Psoas muscle (tissue), 8 donors: ENCODE measurements around the gene GPR135. TPM values are rescaled to one million over a fixed set of nuclear protein-coding genes. Genes with fewer than 3 reads are reported as not detected.

Experiments used
- ATAC-seq, 4 donors: fragments of 200-7000 bp; cut with Tn5 transposase; one replicate each; pipeline ENCODE4 v1.9.1; 2020; ENCODE audit warnings: moderate library complexity in 3 of 4, mild to moderate bottlenecking in 2 of 4
- DNase-seq, 2 donors: peaks; one replicate each; pipeline ENCODE4 v3.0.0-alpha.2; 2020
- H3K27ac ChIP-seq: fragments of 200-600 bp; one replicate; pipeline ENCODE4 v1.8.0; 2022
- H3K27me3 ChIP-seq, 3 donors: fragments of 200-600 bp in 1 of 3; one replicate each; pipeline versions ENCODE4 v1.6.1 to v1.8.0; 2013 to 2022; ENCODE audit warnings: low read length in 2 of 3, mild to moderate bottlenecking in 2 of 3, moderate library complexity in 1 of 3; ENCODE audit not compliant: insufficient read depth in 3 of 3
- H3K36me3 ChIP-seq, 2 donors: fragments of 200-600 bp in 1 of 2; one replicate each; pipeline versions ENCODE4 v1.6.1 to v1.8.0; 2013 to 2022; ENCODE audit warnings: low read depth in 1 of 2, mild to moderate bottlenecking in 1 of 2, moderate library complexity in 1 of 2; ENCODE audit not compliant: insufficient read depth in 1 of 2
- H3K4me1 ChIP-seq: fragments of 200-600 bp; one replicate; pipeline ENCODE4 v1.8.0; 2022
- H3K4me3 ChIP-seq: fragments of 200-600 bp; one replicate; pipeline ENCODE4 v1.8.0; 2022; ENCODE audit warnings: mild to moderate bottlenecking
- H3K9me3 ChIP-seq: fragments of 200-600 bp; one replicate; pipeline ENCODE4 v1.8.0; 2022
- WGBS, 3 donors: extraction: QIAGEN DNeasy Blood & Tissue Kit; methylation state at CpG; one replicate each; pipeline versions ENCODE4 v1.1.6 to v1.1.7; 2013; 5-methylcytosine and 5-hydroxymethylcytosine counted together
- intact Hi-C, 2 donors: fragments of 100-400 bp; cut with DNase I; formaldehyde crosslinking; loops; one replicate each; pipeline versions ENCODE4 v1.11.0 to v1.14.2; 2022
- polyA plus RNA-seq, 3 donors: library from polyadenylated mRNA; stranded (reverse); fragments of 200-250 nt; gene quantifications; one replicate each; pipeline ENCODE4 v1.2.3, GENCODE V29; 2013
- total RNA-seq, 4 donors: library from RNA; stranded (reverse); fragmentation: NEBNext Ultra II Directional in 2 of 4; extraction: Animal tissue kit (Norgen Biotek cat#: 25700) in 2 of 4; gene quantifications; one replicate each; pipeline versions ENCODE4 v1.2.1 to v1.2.4, GENCODE V29; 2021 to 2023
- TF ChIP-seq, protein P1 (sequence below): fragments of 200-600 bp; IDR thresholded peaks from one replicate; pipeline ENCODE4 v1.8.0; 2022; ENCODE audit warnings: antibody characterized with exemption
- donor health status: healthy with polysubstance abuse.
- donor health status: DM: no; HTN: no; CAD: no; lungs with moderate emphysema.
- donor health status: Bipolar disorder and iron deficiency.
- donor health status: healthy.
- donor health status: DM: yes; HTN: yes; CAD: no.
- donor health status: DM: no; HTN: no; CAD: no.
- donor health status: DM: no; HTN: no; CAD: no.
- donor health status: DM: yes; HTN: yes; CAD: no.

Gene GPR135
- total and polyA plus RNA-seq, 7 donors = 0.84 to 2.7 (median 1.7) TPM

DNA sequence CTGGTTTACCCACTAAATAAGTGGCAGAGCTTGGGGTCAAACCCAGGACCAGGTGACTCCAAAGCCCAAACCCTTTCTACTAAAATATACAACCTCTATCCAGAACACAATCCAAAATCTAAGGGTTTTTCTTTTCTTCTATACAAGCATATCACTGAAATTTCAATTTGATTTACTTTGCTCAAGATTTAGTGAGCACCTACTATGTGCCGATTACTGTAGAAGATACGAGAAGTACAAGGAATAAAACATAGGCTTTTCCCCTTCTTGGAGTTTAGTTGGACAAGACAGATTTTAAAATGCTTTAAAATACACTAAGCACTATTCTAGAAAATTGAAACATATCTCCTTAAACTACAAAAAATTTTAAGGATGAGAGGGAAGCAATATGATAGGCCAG lies 16.2 kb upstream of the GPR135 start:
- DNase-seq (no peak), ATAC-seq (no peak)
- TF ChIP-seq, protein P1, sequence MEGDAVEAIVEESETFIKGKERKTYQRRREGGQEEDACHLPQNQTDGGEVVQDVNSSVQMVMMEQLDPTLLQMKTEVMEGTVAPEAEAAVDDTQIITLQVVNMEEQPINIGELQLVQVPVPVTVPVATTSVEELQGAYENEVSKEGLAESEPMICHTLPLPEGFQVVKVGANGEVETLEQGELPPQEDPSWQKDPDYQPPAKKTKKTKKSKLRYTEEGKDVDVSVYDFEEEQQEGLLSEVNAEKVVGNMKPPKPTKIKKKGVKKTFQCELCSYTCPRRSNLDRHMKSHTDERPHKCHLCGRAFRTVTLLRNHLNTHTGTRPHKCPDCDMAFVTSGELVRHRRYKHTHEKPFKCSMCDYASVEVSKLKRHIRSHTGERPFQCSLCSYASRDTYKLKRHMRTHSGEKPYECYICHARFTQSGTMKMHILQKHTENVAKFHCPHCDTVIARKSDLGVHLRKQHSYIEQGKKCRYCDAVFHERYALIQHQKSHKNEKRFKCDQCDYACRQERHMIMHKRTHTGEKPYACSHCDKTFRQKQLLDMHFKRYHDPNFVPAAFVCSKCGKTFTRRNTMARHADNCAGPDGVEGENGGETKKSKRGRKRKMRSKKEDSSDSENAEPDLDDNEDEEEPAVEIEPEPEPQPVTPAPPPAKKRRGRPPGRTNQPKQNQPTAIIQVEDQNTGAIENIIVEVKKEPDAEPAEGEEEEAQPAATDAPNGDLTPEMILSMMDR = no peak
- no peaks in the 10 kb centered on the region for H3K27me3 ChIP-seq
- WGBS, 3 donors = 96 to 100% (median 96%) methylated on average over 2 of the region's 2 CpGs
- H3K4me3 ChIP-seq = peak overlapping the region; percentile 93
- H3K9me3 ChIP-seq = no peaks in the 10 kb centered on the region
- peaks cover 3 to 28% of the 10 kb centered on the region in 2 donors for H3K36me3 ChIP-seq
- H3K4me1 ChIP-seq = peaks cover 49% of the 10 kb centered on the region
- H3K27ac ChIP-seq = peak overlapping the region; percentile 92
- intact Hi-C loops = no loop called here

DNA sequence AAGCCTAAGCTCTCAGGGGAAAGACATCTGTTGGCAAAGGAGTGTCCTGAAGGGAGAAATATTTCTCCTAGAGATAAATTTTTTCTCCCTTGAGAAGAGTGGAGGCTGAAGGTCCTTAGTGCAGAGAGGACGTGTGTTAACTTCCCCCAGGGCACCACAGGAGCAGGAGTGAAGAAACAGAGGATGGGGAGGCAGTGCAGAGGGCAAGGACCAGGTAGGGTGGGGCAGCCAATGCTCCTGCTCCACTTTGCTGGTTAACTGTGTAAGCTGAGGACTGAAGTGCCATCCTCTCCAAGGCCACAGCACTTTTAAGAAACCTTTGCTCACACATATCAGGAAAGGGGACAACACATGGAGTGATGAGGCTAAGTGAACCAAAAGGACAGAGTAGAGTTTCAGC lies 15.0 kb upstream of the GPR135 start:
- H3K27ac ChIP-seq = no peak overlapping the region
- H3K36me3 ChIP-seq = peaks cover 8 to 40% of the 10 kb centered on the region in 2 donors
- no peak overlapping the region for H3K4me3 ChIP-seq
- ATAC-seq (no peak), DNase-seq (no peak)
- no peaks in the 10 kb centered on the region for H3K9me3 ChIP-seq
- 38 to 67% (median 57%) methylated on average over 1 of the region's 1 CpG for WGBS, 3 donors
- TF ChIP-seq, protein P1 = no peak
- H3K4me1 ChIP-seq = peaks cover 37% of the 10 kb centered on the region
- no peaks in the 10 kb centered on the region for H3K27me3 ChIP-seq
- intact Hi-C loops = no loop called here

DNA sequence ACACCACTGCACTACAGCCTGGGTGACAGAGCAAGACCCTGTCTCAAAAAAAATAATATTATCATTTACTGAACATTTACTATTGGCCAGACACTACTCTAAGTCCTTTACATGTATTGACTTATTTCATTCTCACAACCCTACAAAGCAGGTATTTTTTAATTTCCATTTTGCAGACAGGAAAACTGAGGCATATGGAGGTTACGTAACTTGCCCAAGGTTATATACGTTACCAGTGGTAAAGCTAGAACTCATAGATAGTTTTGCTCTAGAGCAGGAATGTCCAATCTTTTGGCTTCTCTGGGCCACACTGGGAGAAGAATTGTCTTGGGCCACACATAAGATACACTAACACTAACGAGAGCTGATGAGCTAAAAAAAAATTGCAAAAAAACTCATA lies 13.4 kb upstream of the GPR135 start:
- 91 to 94% (median 92%) methylated on average over 3 of the region's 3 CpGs for WGBS, 3 donors

DNA sequence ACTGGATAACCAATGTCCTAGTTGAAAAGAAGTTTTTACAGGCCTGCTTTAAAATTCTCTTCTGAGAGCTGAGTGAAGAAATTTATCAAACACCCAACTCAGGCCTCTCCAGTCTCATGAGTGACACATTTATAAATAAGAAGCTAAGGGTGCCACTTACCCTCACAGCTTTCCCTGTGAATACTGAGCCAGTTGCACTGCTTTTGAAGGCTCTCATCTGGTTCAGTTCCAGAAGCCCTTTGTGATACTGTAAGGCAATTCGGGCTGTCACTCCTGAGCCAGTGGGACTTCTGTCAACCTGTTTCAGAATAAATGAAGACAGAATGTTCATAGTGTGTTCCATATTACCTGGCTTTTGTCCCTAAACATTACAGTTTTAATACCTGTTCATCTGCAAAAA lies 10.5 kb upstream of the GPR135 start:
- H3K4me1 ChIP-seq = peaks cover 12% of the 10 kb centered on the region
- ATAC-seq = no peak
- H3K9me3 ChIP-seq = no peaks in the 10 kb centered on the region
- H3K36me3 ChIP-seq = peaks cover 11 to 85% of the 10 kb centered on the region in 2 donors
- WGBS, 3 donors = 83 to 100% (median 93%) methylated on average over 1 of the region's 1 CpG
- no peak overlapping the region for H3K27ac ChIP-seq
- TF ChIP-seq, protein P1 = no peak
- DNase-seq = no peak
- no peaks in the 10 kb centered on the region for H3K27me3 ChIP-seq
- intact Hi-C loops = no loop called here
- H3K4me3 ChIP-seq = no peak overlapping the region

More for the DNA sequence above, 13.4 kb upstream of the GPR135 start:
- Histone ChIP-seq H3K27ac (no peak overlapping the region), H3K9me3 (no peaks in the 10 kb centered on the region), H3K27me3 (no peaks in the 10 kb centered on the region), H3K4me1 (peaks cover 36% of the 10 kb centered on the region), H3K36me3 (peaks cover 10 to 57% of the 10 kb centered on the region in 2 donors), H3K4me3 (no peak overlapping the region)
- TF ChIP-seq, protein P1 = no peak
- ATAC-seq (no peak), DNase-seq (no peak)
- intact Hi-C loops = no loop called here

DNA sequence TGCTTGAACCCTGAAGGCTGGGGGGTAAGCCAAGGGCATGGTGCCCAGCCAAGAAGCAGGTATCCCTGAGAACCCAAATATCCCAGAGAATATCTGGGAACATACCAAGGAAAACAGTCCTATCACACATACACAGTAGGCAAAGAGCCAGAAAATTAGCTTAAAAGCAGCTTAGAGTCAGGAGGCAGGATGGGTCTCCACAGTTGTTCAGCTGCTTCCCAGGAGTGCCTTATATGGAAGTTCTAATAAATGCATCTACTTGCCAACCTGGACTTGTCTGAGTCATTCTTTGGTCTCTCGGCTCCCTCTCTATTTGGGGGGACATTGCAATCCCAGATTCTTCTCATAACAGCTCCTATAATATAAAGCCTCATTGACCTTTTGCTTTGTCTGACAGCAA lies 9.0 kb upstream of the GPR135 start:
- H3K4me3 ChIP-seq = no peak overlapping the region
- no peak overlapping the region for H3K27ac ChIP-seq
- no peaks in the 10 kb centered on the region for H3K27me3 ChIP-seq
- H3K9me3 ChIP-seq = no peaks in the 10 kb centered on the region
- DNase-seq (no peak), ATAC-seq (no peak)
- intact Hi-C loops = no loop called here
- WGBS, 3 donors = 6 to 25% (median 10%) methylated on average over 1 of the region's 1 CpG
- peaks cover 11 to 99% of the 10 kb centered on the region in 2 donors for H3K36me3 ChIP-seq
- TF ChIP-seq, protein P1 = no peak
- H3K4me1 ChIP-seq = peaks cover 4% of the 10 kb centered on the region
